ENCODE measurements around the gene ENPP1. TPM values are rescaled to one million over a fixed set of nuclear protein-coding genes. Genes with fewer than 3 reads are reported as not detected.

ENPP1 gene
- total RNA-seq, 1 donor from 2014 or later: 7.1 TPM

DNA sequence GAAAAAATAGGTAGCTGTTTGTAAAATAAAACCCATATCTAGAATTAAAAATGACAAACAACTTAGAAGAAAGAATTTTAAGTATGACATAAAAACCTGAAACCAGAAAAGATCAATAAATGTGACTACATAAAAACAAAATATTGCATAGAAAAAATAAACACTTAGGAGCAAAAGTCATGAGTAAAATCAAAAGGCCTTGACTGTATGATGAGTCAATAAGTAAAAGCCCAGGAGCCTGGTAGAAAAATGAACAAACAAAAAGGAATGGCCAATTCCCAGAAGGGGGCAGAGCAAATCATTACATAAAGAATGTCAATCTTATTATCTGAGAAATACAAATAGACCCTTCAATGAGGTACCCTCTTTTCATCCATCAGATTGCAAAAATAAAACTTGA is 20.7 kb upstream of the ENPP1 start:
- peaks cover 2% of the 10 kb centered on the region for H3K4me1 ChIP-seq (ENCODE audit: insufficient read depth, low read length)
- no peak overlapping the region for H2AFZ ChIP-seq (ENCODE audit: low read depth, low read length)
- no peak overlapping the region for H3K4me3 ChIP-seq (ENCODE audit: insufficient read depth, low read depth, low read length)
- no peaks in the 10 kb centered on the region for H4K20me1 ChIP-seq (ENCODE audit: insufficient read depth, low read length)
- H3K79me2 ChIP-seq (ENCODE audit: insufficient read depth, low read length): no peaks in the 10 kb centered on the region
- no peaks in the 10 kb centered on the region for H3K36me3 Mint-ChIP-seq (ENCODE audit: low read depth, unreplicated experiment)
- no peak overlapping the region for H3K4me3 Mint-ChIP-seq (ENCODE audit: unreplicated experiment)
- no peaks in the 10 kb centered on the region for H3K9me3 ChIP-seq (ENCODE audit: insufficient read depth, low read depth, low read length)
- no peak for DNase-seq (ENCODE audit: low read depth)
- TF ChIP-seq EZH2 (IDR thresholded peaks at IDR 0.05; ENCODE audit: insufficient read depth, low read length) (no peak), CTCF (IDR thresholded peaks at IDR 0.05; ENCODE audit: insufficient read depth, low read depth, low read length) (no peak)
- no peak overlapping the region for H3K27ac ChIP-seq (ENCODE audit: low read depth, low read length)
- no peaks in the 10 kb centered on the region for H3K27me3 Mint-ChIP-seq (ENCODE audit: low read depth, unreplicated experiment)
- H3K4me1 Mint-ChIP-seq (ENCODE audit: low read depth, unreplicated experiment): peaks cover 21% of the 10 kb centered on the region
- no peak overlapping the region for H3K9ac ChIP-seq (ENCODE audit: low read length)
- H3K4me2 ChIP-seq (ENCODE audit: low read length): no peak overlapping the region
- no peak for FAIRE-seq
- H3K9me3 Mint-ChIP-seq (ENCODE audit: unreplicated experiment): peaks cover 2% of the 10 kb centered on the region
- H3K27ac Mint-ChIP-seq (ENCODE audit: unreplicated experiment): no peak overlapping the region
- H3K36me3 ChIP-seq (ENCODE audit: insufficient read depth, low read length): no peaks in the 10 kb centered on the region
- no peaks in the 10 kb centered on the region for H3K27me3 ChIP-seq (ENCODE audit: insufficient read depth, low read length)

DNA sequence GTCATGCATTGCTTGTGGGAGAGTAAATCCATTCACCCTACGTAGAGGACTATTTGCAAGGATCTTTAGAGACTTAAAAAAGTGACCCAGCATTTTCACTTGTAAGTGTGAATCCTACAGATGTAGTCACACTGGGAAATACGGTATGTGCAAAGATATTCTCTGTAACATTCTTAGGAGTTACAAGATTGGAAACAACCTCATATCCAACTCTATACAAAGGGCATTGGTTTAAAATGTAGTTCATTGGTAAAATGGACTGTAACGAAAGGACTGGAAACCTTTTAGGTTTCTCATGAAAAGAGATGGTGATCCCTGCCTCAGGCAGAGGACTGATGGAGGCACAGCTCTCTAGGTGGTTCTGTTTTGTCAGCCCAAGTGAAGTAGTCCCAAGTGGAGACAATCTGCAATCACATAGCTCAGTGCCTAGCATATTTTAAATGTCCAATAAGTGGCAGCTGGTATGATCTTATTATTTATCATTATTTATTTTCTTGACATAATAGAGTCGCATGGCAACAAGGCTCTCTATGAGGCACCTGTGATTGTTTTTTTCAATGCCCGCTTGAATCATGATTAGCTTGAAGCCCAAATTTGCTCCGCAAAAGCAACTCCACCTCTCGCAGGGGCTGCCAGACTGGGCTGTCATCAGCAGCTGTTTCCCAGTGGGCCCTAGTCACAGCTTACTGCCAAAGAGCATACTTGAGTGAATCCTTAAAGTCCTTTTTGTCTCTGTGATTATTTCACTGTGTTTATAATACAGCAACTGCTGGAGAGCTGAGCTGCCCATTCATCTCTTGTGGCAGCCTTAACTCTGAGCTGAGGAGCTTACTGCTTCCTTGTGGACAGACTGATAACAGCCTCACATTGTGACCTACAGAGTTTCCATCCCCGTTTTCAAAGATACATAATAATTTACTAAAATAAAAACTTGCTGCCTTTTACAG is 19.8 kb upstream of the ENPP1 start:
- Histone ChIP-seq H3K36me3 (ENCODE audit: insufficient read depth, low read length) (no peaks in the 10 kb centered on the region), H2AFZ (ENCODE audit: low read depth, low read length) (peak overlapping the region; percentile 16), H3K9ac (ENCODE audit: low read length) (no peak overlapping the region), H3K27me3 (ENCODE audit: insufficient read depth, low read length) (no peaks in the 10 kb centered on the region), H3K4me3 (ENCODE audit: insufficient read depth, low read depth, low read length) (no peak overlapping the region), H3K9me3 (ENCODE audit: insufficient read depth, low read depth, low read length) (no peaks in the 10 kb centered on the region), H3K79me2 (ENCODE audit: insufficient read depth, low read length) (no peaks in the 10 kb centered on the region), H4K20me1 (ENCODE audit: insufficient read depth, low read length) (no peaks in the 10 kb centered on the region), H3K4me2 (ENCODE audit: low read length) (no peak overlapping the region), H3K4me1 (ENCODE audit: insufficient read depth, low read length) (peaks cover 4% of the 10 kb centered on the region), H3K27ac (ENCODE audit: low read depth, low read length) (no peak overlapping the region)
- no peaks in the 10 kb centered on the region for H3K27me3 Mint-ChIP-seq (ENCODE audit: low read depth, unreplicated experiment)
- H3K4me3 Mint-ChIP-seq (ENCODE audit: unreplicated experiment): no peak overlapping the region
- DNase-seq (ENCODE audit: low read depth) (peak; percentile 31), FAIRE-seq (peak; percentile 64)
- H3K4me1 Mint-ChIP-seq (ENCODE audit: low read depth, unreplicated experiment): peaks cover 25% of the 10 kb centered on the region
- H3K36me3 Mint-ChIP-seq (ENCODE audit: low read depth, unreplicated experiment): no peaks in the 10 kb centered on the region
- H3K9me3 Mint-ChIP-seq (ENCODE audit: unreplicated experiment): no peaks in the 10 kb centered on the region
- TF ChIP-seq EZH2 (IDR thresholded peaks at IDR 0.05; ENCODE audit: insufficient read depth, low read length) (no peak), CTCF (IDR thresholded peaks at IDR 0.05; ENCODE audit: insufficient read depth, low read depth, low read length) (peak; percentile 6)
- no peak overlapping the region for H3K27ac Mint-ChIP-seq (ENCODE audit: unreplicated experiment)

DNA sequence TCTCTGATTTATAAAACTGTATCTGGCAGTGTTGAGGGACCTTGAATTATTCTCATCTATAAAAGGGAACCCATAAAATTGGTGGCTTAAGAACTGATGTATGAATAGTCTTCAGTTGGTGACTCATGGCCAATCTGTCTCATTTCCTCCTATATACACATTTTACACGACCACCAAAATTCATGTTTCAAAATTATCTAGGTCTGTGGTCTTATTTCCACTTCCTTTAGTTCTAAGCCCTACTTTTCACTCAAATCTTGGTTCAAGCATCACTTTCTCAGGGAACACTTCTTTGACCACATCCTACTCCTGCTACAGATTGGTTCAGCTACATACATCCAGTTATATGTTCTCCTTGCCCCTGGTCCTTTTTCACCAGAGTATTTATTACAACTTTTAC is 18.6 kb upstream of the ENPP1 start:
- Mint-ChIP-seq H3K4me3 (ENCODE audit: unreplicated experiment) (no peak overlapping the region), H3K9me3 (ENCODE audit: unreplicated experiment) (no peaks in the 10 kb centered on the region), H3K27me3 (ENCODE audit: low read depth, unreplicated experiment) (no peaks in the 10 kb centered on the region), H3K36me3 (ENCODE audit: low read depth, unreplicated experiment) (no peaks in the 10 kb centered on the region), H3K27ac (ENCODE audit: unreplicated experiment) (no peak overlapping the region), H3K4me1 (ENCODE audit: low read depth, unreplicated experiment) (peaks cover 25% of the 10 kb centered on the region)
- H3K27me3 ChIP-seq (ENCODE audit: insufficient read depth, low read length): no peaks in the 10 kb centered on the region
- peaks cover 4% of the 10 kb centered on the region for H3K4me1 ChIP-seq (ENCODE audit: insufficient read depth, low read length)
- no peak for TF ChIP-seq EZH2 (IDR thresholded peaks at IDR 0.05; ENCODE audit: insufficient read depth, low read length)
- DNase-seq (ENCODE audit: low read depth) (no peak), FAIRE-seq (no peak)
- H2AFZ ChIP-seq (ENCODE audit: low read depth, low read length): no peak overlapping the region
- no peaks in the 10 kb centered on the region for H3K79me2 ChIP-seq (ENCODE audit: insufficient read depth, low read length)
- H3K36me3 ChIP-seq (ENCODE audit: insufficient read depth, low read length): no peaks in the 10 kb centered on the region
- H3K9me3 ChIP-seq (ENCODE audit: insufficient read depth, low read depth, low read length): no peaks in the 10 kb centered on the region
- no peak overlapping the region for H3K27ac ChIP-seq (ENCODE audit: low read depth, low read length)
- H3K9ac ChIP-seq (ENCODE audit: low read length): no peak overlapping the region
- peak overlapping the region; percentile 1 for H3K4me2 ChIP-seq (ENCODE audit: low read length)
- no peak overlapping the region for H3K4me3 ChIP-seq (ENCODE audit: insufficient read depth, low read depth, low read length)
- no peaks in the 10 kb centered on the region for H4K20me1 ChIP-seq (ENCODE audit: insufficient read depth, low read length)
